22Rv1 (cell line): ENCODE results near the gene GAR1.

Source experiments
- H3K27ac ChIP-seq: fragments of 450-650 bp; 2 replicates; pipeline ENCODE4 v1.5.1; 2017
- ZFX ChIP-seq: fragments of 450-650 bp; IDR thresholded peaks from 2 replicates; pipeline ENCODE4 v1.6.1; 2017; ENCODE audit warnings: antibody characterized with exemption, borderline replicate concordance
- TF ChIP-seq, protein P1 (sequence below): fragments of 450-650 bp; IDR thresholded peaks from 2 replicates; pipeline ENCODE4 v1.5.1; 2017; ENCODE audit warnings: mild to moderate bottlenecking

The GAR1 gene

DNA sequence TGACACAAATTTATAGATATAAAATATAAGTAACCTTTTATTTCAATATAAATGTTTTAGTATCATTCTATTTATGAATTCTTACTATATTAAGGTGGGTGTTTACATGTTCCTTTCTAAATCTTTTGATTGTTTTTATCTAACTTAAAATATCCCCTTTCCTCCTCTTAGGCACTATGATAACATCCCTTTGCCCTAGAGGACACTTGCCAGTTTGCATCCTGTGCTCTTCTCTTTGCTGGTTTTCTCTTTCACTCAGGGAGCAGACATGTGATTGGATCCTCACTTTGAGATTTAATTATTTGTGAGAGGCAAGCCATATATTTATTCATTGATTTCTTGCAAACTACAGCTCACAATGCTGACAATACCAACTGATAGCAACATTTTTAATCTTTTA is 48.6 kb downstream of the GAR1 start:
- TF ChIP-seq ZFX = no peak
- TF ChIP-seq, protein P1, sequence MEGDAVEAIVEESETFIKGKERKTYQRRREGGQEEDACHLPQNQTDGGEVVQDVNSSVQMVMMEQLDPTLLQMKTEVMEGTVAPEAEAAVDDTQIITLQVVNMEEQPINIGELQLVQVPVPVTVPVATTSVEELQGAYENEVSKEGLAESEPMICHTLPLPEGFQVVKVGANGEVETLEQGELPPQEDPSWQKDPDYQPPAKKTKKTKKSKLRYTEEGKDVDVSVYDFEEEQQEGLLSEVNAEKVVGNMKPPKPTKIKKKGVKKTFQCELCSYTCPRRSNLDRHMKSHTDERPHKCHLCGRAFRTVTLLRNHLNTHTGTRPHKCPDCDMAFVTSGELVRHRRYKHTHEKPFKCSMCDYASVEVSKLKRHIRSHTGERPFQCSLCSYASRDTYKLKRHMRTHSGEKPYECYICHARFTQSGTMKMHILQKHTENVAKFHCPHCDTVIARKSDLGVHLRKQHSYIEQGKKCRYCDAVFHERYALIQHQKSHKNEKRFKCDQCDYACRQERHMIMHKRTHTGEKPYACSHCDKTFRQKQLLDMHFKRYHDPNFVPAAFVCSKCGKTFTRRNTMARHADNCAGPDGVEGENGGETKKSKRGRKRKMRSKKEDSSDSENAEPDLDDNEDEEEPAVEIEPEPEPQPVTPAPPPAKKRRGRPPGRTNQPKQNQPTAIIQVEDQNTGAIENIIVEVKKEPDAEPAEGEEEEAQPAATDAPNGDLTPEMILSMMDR = no peak
- H3K27ac ChIP-seq = no peak overlapping the region

DNA sequence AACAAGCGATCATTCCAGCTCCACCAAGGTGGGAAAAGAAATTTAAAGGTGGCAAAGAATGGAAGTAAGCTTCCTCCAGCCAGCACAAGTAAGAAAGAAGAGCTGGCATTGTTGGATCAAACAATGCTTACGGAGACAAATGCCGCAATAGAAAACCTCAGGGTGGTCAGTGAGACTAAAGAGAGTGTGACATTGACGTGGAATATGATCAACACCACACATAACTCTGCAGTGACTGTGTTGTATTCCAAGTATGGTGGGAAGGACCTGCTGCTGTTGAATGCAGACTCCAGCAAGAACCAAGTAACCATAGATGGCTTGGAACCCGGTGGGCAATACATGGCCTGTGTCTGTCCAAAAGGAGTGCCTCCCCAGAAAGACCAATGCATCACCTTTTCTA is 54.5 kb downstream of the GAR1 start:
- TF ChIP-seq, protein P1 = no peak
- no peak for TF ChIP-seq ZFX
- H3K27ac ChIP-seq = no peak overlapping the region

DNA sequence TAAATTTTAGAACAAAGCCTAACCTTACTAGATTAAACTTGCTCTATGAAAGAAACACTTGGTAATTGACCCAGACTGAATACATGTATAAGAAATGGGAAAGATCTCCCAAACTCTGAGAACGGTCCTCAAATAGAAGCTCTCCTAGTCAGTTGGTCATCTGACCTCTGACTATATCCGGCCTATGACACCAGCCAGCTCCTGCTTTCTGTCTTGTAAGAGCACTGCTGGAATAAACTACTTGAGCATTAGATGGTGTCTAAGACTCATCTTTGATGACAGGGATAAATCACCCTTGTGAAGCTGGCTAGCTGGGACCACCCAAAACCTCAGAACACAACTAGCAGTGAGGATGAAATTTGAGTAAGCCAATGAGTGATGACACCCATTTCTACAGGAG is 56.5 kb downstream of the GAR1 start:
- TF ChIP-seq ZFX = no peak
- TF ChIP-seq, protein P1 = no peak
- no peak overlapping the region for H3K27ac ChIP-seq

DNA sequence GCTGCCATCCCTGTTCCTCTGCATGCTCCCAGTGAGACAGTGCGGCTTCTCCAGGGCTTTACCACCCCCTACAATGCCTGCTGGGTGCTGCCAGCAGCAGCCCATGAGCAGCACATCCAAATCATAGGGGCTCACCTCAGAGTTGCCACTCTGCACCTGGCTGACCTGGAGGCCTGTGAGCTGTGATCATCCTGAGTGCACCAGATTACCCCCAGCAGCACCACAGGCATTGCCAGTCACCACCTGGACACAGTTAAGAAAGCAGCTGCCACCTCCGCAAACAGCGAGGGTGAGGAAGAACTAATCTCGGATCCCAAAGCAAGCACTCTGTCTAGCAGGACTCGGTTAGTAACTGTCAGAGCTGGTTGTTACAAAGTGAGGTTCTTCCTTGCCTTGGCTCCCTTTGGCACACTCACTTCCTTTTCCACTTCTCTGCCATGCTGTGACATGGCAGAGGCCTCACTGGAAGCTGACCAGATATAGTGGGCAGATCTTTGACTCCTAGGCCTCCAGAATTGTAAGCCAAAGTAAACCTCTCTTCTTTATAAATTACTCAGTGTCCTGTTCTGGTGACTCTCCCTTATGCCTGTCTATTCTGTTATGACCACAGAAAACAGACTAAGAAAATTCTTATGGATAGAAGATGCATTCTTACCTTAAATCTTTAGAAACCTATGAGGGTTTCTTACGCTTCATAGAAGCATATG is 57.5 kb downstream of the GAR1 start:
- no peak overlapping the region for H3K27ac ChIP-seq
- TF ChIP-seq, protein P1 = no peak
- no peak for TF ChIP-seq ZFX

DNA sequence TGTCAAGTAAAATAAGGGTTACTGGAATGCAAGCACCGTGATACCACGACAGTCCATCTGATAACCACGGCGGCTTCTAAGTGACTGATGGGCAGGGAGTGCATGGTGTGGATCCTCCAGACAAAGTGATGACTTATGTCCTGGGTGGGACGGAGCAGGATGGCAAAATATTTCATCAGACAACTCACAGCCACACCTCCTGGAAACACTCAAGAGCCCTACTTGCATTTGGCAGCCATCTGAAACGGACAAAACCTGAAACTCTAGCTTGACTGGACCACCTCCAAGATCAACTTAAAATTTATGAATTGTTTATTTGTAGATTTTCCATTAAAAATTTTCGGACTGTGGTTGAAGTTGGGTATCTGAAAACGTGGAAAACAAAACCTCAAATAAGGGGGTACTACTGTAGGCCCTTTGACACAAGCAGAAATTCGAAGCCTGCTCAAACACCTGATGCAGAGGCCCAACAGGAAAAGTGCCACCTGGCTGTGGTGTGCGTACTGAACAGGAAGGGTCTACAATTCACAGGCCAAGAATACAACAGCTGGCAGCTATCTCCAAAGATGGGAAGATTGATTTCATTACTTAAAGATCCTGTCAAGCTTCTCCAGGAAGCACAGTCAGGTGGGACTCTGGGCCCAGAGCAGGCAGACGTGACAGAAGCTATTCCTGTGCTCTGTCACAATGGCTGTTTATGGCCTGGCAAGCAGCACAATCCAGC is 58.4 kb downstream of the GAR1 start:
- no peak overlapping the region for H3K27ac ChIP-seq
- TF ChIP-seq, protein P1 = peak; percentile 26
- TF ChIP-seq ZFX = no peak
